Erythroblast (primary cell): Measurements from ENCODE around the gene TUBA3D.
"Not testable (repeated sequence)": the region's sequence is repeated elsewhere in the genome, so short reads cannot be mapped to it uniquely, and the experiment has no call there.

ENCODE experiments used
- GATA1 ChIP-seq: IDR thresholded peaks from 2 replicates; pipeline ENCODE4 v1.6.1; 2011; ENCODE audit warnings: low read depth, mild to moderate bottlenecking, control low read depth, low read length, moderate library complexity
- POLR2A ChIP-seq: IDR thresholded peaks from 2 replicates; pipeline ENCODE4 v1.6.1; 2011; ENCODE audit warnings: mild to moderate bottlenecking, low read length

- not testable (repeated sequence) for TF ChIP-seq POLR2A, GATA1
Measured at GRCh38 chr2:131515235-131515634, 39.3 kb downstream of the TUBA3D start.
